Nasal cavity respiratory epithelium epithelial cell of viscerocranial mucosa (primary cell): Measurements from ENCODE around the gene AGBL3. TPM values are rescaled to one million over a fixed set of nuclear protein-coding genes. Genes with fewer than 3 reads are reported as not detected.

Experiments
- total RNA-seq: library from RNA; depleted of rRNA; stranded (reverse); fragments of >200 nt; gene quantifications from 2 replicates; pipeline ENCODE4 v1.2.3, GENCODE V29; 2014

The AGBL3 gene
- total RNA-seq, result 1.00 and 1.0 TPM in 2 replicates

DNA sequence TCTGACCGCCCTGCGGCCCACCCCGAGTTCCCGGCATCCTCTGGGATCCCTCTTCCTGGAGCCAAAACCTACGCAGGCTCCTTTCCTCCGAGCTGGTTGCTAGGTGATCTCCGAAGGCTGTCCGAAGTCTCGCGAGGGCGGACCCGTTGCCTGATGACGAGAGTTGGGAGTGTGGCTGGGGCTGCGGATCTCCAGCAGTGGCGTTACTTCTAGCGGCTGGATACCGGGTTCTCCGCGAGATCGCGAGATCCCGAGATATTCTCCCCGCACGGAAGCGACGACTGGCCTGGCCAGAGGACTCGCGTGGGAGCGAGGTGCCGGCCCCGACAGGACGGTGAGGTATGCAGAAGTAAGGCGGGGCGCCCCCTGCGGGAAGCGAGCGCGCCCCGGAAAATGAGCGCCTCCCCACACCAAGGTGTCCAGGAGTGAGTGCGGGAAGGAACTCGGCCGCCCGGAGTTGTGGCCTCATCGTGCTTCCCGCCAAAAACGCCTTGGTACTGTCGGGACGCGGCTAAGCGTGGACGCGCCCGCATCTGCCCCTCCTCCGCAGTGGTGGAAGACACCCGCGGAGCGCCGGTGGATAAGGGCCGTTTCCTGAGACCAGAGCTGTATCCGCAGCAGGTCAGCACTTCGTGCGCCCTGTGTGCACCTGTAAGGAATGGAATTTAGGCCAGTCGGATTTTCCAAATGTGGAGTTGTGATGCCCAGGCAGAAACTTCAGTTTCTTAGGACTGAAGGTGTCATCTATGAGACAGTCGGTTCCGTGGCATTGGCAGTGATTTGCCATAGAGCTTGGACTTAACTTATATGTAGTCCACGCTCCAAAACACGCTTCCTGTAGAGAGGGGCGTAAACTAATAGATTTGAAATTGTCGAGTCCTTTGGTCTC is at the start of gene AGBL3:
AGBL3 (plus strand) TSS at position 146 of the 889 bp plus-strand sequence. CDS start 1,426 bp downstream, outside the sequence.

DNA sequence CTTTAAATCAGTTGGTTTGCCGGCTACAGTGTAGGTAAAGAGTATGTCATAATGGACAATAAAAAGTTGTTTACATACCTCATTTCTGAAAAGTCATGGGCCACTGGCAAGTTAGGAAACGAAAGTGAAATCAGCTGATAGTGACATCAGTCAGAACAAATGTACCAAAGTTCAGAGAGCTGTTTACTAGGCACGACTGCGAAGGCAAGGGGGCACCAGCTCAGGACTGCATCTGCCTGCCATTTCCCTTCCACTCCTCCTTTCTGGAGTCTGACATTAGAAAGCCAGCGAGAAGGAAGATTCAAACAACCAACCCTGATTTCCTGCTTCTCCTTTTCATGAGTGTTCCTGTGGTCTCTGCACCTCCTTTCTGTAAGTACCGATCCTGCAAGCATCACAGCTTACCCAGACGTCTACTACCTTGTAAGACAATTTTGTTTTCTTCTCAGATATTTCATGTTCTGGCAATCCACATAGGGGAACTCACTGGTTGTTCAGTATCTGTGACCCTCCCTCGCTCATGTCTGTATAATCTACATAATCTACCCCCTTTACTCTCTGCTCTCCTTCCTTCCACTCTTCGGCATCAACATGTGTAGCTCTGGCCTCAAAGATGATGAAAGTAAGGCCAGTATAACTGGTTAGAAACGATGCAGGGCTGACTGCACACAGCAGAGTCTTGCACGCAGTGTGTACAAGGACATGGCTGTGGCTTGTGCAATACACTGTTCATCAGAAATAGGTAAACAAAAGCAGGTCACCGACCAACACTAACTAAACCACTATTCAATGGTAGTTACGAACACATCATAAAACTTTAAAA is 161.8 kb downstream of the AGBL3 start, which contains the start of gene TMEM140:
TMEM140 (plus strand) TSS at position 174 of the 823 bp plus-strand sequence. CDS start 16,370 bp downstream, outside the sequence.

DNA sequence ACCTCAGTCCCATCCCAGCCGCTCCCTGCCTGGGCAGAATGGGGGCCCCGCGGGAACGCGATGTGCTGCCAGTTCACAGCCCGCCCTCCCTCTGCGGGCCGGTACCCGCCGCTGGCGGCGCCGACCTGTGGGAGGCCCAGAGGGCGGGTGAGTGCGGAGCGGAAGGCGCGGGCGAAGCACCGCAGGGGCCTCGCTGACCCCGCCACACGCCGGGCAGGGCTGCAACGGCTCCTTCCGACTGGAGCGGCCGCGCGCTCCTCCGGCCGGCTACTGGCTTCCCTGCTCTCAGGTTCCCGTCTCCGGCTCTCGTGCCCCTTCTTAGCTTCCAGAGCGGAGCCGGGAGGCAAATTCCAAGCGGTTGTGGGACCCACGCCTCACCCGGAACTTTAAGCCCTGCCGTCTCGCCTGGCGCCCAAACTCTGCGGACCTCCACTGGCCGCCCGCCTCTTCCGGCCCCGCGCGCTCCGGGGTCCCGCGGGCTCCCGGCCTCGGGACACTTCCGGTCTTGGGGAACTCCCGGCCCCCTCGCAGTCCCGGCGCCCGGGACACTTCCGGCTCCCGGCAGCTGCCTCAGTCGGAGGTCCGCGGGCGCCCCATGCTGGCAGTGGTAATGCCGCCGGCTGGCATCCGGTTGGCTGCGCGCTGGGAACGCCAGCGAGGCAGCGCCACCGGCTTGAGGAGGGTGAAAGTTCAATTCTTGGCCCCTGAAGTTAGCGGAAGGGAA is 184.1 kb downstream of the AGBL3 start, which contains the start of gene CYREN:
CYREN (minus strand) TSS at position 434 of the 724 bp plus-strand sequence. CDS start 1,785 bp downstream, outside the sequence.

Other genes with a start within 250 kb of the AGBL3 start
- 209 and 322 TPM in 2 replicates for gene CALD1, start 206.9 kb upstream of the AGBL3 start, total RNA-seq
- gene TMEM140, start 161.6 kb downstream of the AGBL3 start, total RNA-seq, result under 0.01 and 1.8 TPM in 2 replicates
- gene CYREN, start 184.2 kb downstream of the AGBL3 start, total RNA-seq, result 52.6 and 75.1 TPM in 2 replicates
- 16.1 and 21.3 TPM in 2 replicates for gene WDR91, start 225.0 kb downstream of the AGBL3 start, total RNA-seq
- not detected in 2 replicates for gene STRA8, start 247.3 kb downstream of the AGBL3 start, total RNA-seq